RWPE2 (cell line): ENCODE results near the gene ARRDC1.
A peak's percentile ranks its signal among the peaks of the same experiment; 100 is the strongest.

Experiments
- ATAC-seq: fragments of 200-7000 bp; cut with Tn5 transposase; 3 replicates; pipeline ENCODE4 v1.9.1; 2021; ENCODE audit warnings: low read depth
- DNase-seq: peaks from one replicate; pipeline ENCODE4 v3.0.0-alpha.2; 2020; ENCODE audit warnings: low spot score
- H3K27ac ChIP-seq: fragments of 450-650 bp; 2 replicates; pipeline ENCODE4 v1.5.1; 2017; ENCODE audit warnings: mild to moderate bottlenecking; ENCODE audit not compliant: poor library complexity, severe bottlenecking
- H3K27me3 ChIP-seq: fragments of 250-450 bp; sonication (Bioruptor Pico); 2 replicates; pipeline ENCODE4 v1.5.1; 2021; ENCODE audit warnings: mild to moderate bottlenecking, moderate library complexity; ENCODE audit not compliant: insufficient read depth, poor library complexity, severe bottlenecking
- H3K36me3 ChIP-seq: fragments of 250-450 bp; sonication (Bioruptor Pico); 2 replicates; pipeline ENCODE4 v1.5.1; 2020; ENCODE audit warnings: low read depth, mild to moderate bottlenecking, moderate library complexity
- H3K4me1 ChIP-seq: fragments of 250-450 bp; sonication (Bioruptor Pico); 2 replicates; pipeline ENCODE4 v1.5.1; 2021; ENCODE audit warnings: mild to moderate bottlenecking, moderate library complexity; ENCODE audit not compliant: insufficient read depth, poor library complexity, severe bottlenecking
- H3K4me3 ChIP-seq: fragments of 250-450 bp; sonication (Bioruptor Pico); 2 replicates; pipeline ENCODE4 v1.5.1; 2021; ENCODE audit warnings: mild to moderate bottlenecking, moderate library complexity; ENCODE audit not compliant: severe bottlenecking
- H3K9me3 ChIP-seq: fragments of 250-450 bp; sonication (Bioruptor Pico); 2 replicates; pipeline ENCODE4 v1.5.1; 2021; ENCODE audit warnings: mild to moderate bottlenecking, moderate library complexity; ENCODE audit not compliant: severe bottlenecking
- CTCF ChIP-seq: fragments of 450-650 bp; IDR thresholded peaks from one replicate; pipeline ENCODE4 v1.5.1; 2017; ENCODE audit warnings: mild to moderate bottlenecking, moderate library complexity; ENCODE audit not compliant: poor library complexity, severe bottlenecking

Gene ARRDC1

DNA sequence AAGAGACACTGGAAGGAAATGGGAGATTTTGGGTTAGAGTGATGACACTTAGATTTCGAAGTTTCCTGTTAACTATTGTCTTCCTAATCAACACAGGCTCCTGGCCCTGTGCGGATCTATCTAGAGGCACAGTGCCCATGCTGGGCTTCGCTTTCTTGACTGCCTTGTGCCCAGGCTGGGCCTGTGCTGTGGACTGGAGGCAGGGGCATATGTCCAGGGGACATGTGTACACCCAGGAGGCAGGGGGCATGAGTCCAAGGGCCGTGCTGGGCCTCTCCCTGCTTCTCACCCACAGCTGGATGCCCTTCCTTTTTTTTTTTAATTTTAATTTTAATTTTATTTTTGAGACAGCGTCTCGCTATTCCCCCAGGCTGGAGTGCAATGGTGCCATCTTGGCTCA lies 50.9 kb downstream of the ARRDC1 start:
- DNase-seq (peak; percentile 12), ATAC-seq (no peak)
- no peak for TF ChIP-seq CTCF
- Histone ChIP-seq H3K36me3 (peaks cover 19% of the 10 kb centered on the region), H3K4me1 (no peaks in the 10 kb centered on the region), H3K4me3 (no peak overlapping the region), H3K27ac (no peak overlapping the region), H3K27me3 (no peaks in the 10 kb centered on the region), H3K9me3 (no peaks in the 10 kb centered on the region)

DNA sequence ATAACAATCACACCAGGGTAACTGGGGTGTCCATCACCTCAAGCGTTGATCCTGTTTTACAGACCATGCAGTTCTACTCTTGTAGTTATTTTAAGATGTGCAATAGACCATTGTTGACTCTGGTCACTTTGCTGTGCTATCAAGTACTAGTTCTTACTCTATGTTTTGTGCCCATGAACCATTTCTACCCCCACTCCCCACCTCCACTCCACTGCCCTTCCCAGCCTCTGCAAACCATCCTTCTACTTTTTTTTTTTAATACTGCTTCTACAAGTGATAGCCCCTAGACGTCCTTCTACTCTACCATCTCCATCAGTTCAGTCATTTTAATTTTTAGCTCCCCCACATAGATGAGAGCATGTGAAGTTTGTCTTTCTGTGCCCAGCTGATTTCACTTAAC lies 52.1 kb downstream of the ARRDC1 start:
- H3K4me1 ChIP-seq = no peaks in the 10 kb centered on the region
- TF ChIP-seq CTCF = no peak

GRCh38 chr9:137658781-137659180 lies 53.3 kb downstream of the ARRDC1 start:
- Histone ChIP-seq H3K36me3 (peaks cover 6% of the 10 kb centered on the region; the same call in 1 of the 2 replicates), H3K4me1 (no peaks in the 10 kb centered on the region), H3K9me3 (no peaks in the 10 kb centered on the region), H3K4me3 (no peak overlapping the region), H3K27ac (no peak overlapping the region), H3K27me3 (no peaks in the 10 kb centered on the region)
- ATAC-seq (no peak), DNase-seq (no peak)
- TF ChIP-seq CTCF = no peak

More for the DNA sequence above, 52.1 kb downstream of the ARRDC1 start:
- H3K27me3 ChIP-seq = no peaks in the 10 kb centered on the region
- H3K36me3 ChIP-seq = peaks cover 10% of the 10 kb centered on the region
- ATAC-seq (no peak), DNase-seq (no peak)
- H3K9me3 ChIP-seq = no peaks in the 10 kb centered on the region
- H3K4me3 ChIP-seq = no peak overlapping the region
- no peak overlapping the region for H3K27ac ChIP-seq

DNA sequence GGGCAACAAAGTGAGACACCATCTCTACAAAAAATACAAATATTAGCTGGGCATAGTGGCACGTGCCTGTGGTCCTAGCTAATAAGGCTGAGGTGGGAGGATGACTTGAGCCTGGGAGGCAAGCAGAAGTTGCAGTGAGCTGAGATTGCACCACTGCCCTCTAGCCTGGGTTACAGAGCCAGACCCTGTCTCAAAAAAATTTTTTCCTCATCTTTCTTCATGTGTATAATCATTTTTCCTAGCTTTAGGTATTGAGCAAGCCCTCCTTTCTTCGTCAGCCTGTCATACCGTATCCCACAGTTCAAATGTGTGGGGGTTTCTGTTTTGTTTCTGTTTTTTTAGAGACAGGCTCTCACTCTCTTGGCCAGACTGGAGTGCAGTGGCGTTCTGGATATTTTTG lies 54.7 kb downstream of the ARRDC1 start:
- DNase-seq = no peak
- no peak for TF ChIP-seq CTCF
- Histone ChIP-seq H3K27ac (no peak overlapping the region), H3K27me3 (no peaks in the 10 kb centered on the region), H3K4me3 (no peak overlapping the region), H3K36me3 (peaks cover 6% of the 10 kb centered on the region; the same call in 1 of the 2 replicates), H3K4me1 (no peaks in the 10 kb centered on the region), H3K9me3 (no peaks in the 10 kb centered on the region)
- no peak for ATAC-seq

GRCh38 chr9:137663584-137663983 lies 58.1 kb downstream of the ARRDC1 start:
- no peak for ATAC-seq

More at GRCh38 chr9:137663584-137663983, 58.1 kb downstream of the ARRDC1 start:
- TF ChIP-seq CTCF = no peak
- H3K9me3 ChIP-seq = no peaks in the 10 kb centered on the region
- no peaks in the 10 kb centered on the region for H3K4me1 ChIP-seq
- H3K27ac ChIP-seq = no peak overlapping the region
- H3K4me3 ChIP-seq = no peak overlapping the region
- no peaks in the 10 kb centered on the region for H3K36me3 ChIP-seq
- no peaks in the 10 kb centered on the region for H3K27me3 ChIP-seq
- no peak for DNase-seq
